ENCODE results near the gene ELFN1. TPM values are rescaled to one million over a fixed set of nuclear protein-coding genes. Genes with fewer than 3 reads are reported as not detected.

Gene ELFN1
- total and polyA plus RNA-seq, 8 donors, result 0.19 to 4.3 (median 0.53) TPM; not detected in 1

DNA sequence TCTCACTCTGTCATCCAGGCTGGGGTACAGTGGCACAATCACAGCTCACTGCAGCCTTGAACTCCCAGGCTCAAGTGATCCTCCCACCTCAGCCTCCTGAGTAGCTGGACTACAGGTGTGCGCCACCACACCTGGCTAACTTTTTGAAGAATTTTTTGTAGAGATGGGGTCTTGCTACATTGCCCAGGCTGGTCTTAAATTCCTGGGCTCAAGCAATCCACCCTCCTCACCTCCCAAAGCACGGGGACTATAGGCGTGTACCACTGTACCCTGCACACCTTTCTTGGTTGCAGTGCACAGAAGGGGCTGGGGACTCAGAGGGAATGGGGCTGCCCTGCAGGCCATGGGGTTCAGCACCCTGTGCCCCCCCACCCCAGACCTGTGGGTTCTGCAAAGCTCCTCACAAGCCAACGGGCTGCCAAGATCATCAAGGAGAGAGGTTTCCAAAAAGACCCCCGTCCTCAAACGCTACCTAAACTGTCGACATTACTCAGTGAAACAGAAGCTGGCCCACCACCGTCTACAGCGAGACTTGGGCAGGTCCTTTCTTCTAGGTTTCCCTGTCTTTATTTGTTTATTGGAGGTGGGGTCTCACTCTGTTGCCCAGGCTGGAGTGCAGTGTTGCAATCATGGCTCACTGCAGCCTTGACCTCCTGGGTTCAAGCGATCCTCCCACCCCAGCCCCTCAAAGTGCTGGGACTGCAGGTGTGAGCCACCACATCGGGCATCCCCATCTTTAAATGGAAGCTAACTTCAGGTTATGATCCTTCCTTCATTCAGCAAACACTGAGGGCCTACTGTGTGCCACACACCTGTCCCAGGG lies 26.6 kb upstream of the ELFN1 start:
- 82 to 86% (median 84%) methylated on average over 10 to 11 of the region's 11 CpGs for WGBS, 5 donors
- Histone ChIP-seq H3K4me3 (no peak overlapping the region), H3K27ac (no peak overlapping the region), H3K4me1 (peaks cover 0 to 11% (median 6%) of the 10 kb centered on the region in 4 donors), H3K9me3 (peaks cover 0 to under 1% (median under 1%) of the 10 kb centered on the region in 4 donors), H3K36me3 (no peaks in the 10 kb centered on the region), H3K27me3 (peaks cover 0 to 74% (median 55%) of the 10 kb centered on the region in 3 donors)
- TF ChIP-seq, protein P1, sequence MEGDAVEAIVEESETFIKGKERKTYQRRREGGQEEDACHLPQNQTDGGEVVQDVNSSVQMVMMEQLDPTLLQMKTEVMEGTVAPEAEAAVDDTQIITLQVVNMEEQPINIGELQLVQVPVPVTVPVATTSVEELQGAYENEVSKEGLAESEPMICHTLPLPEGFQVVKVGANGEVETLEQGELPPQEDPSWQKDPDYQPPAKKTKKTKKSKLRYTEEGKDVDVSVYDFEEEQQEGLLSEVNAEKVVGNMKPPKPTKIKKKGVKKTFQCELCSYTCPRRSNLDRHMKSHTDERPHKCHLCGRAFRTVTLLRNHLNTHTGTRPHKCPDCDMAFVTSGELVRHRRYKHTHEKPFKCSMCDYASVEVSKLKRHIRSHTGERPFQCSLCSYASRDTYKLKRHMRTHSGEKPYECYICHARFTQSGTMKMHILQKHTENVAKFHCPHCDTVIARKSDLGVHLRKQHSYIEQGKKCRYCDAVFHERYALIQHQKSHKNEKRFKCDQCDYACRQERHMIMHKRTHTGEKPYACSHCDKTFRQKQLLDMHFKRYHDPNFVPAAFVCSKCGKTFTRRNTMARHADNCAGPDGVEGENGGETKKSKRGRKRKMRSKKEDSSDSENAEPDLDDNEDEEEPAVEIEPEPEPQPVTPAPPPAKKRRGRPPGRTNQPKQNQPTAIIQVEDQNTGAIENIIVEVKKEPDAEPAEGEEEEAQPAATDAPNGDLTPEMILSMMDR (IDR thresholded peaks at IDR 0.05), result no peak
- no peak for TF ChIP-seq POLR2A (IDR thresholded peaks at IDR 0.05)
- no peak for TF ChIP-seq POLR2AphosphoS5 (IDR thresholded peaks at IDR 0.05)
- no peak for TF ChIP-seq EP300 (IDR thresholded peaks at IDR 0.05)
- intact Hi-C loops (cut with DNase I; ENCODE audit: low total_unique reads), result no loop called here
- DNase-seq, result no peak

GRCh38 chr7:1644341-1645070 lies 25.6 kb upstream of the ELFN1 start:
- TF ChIP-seq POLR2AphosphoS5 (IDR thresholded peaks at IDR 0.05) (no peak), EP300 (IDR thresholded peaks at IDR 0.05) (no peak), POLR2A (IDR thresholded peaks at IDR 0.05) (no peak)
- TF ChIP-seq, protein P1 (IDR thresholded peaks at IDR 0.05), result no peak
- peaks cover 0 to 14% (median 7%) of the 10 kb centered on the region in 4 donors for H3K4me1 ChIP-seq
- 70 to 90% (median 73%) methylated on average over 18 to 23 of the region's 23 CpGs for WGBS, 5 donors
- no peak for DNase-seq
- intact Hi-C loops (cut with DNase I; ENCODE audit: low total_unique reads), result no loop called here
- H3K4me3 ChIP-seq, result no peak overlapping the region
- H3K9me3 ChIP-seq, result no peaks in the 10 kb centered on the region
- H3K27ac ChIP-seq, result no peak overlapping the region
- H3K36me3 ChIP-seq, result no peaks in the 10 kb centered on the region
- H3K27me3 ChIP-seq, result peaks cover 0 to 82% (median 55%) of the 10 kb centered on the region in 3 donors

DNA sequence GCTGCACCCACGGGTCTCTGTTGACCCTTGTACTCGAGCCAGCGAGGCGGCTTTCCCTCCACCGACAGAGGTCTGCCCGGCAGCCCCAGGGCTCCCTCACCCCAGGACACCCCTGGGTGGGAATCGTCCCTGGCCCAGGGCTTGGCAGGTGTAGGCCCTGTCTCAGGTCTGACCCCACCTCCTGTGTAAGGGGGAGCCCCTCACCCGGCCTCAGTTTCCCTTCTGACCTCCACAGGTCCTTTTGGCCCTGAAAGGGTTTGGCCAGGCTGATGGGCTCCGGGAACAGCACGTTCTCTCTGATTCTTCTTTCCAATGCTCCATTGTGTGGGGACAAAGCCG lies 25.0 kb upstream of the ELFN1 start:
- DNase-seq, result no peak
- no peaks in the 10 kb centered on the region for H3K9me3 ChIP-seq
- no peak overlapping the region for H3K4me3 ChIP-seq
- intact Hi-C loops (cut with DNase I; ENCODE audit: low total_unique reads), result no loop called here
- peaks cover 0 to 87% (median 55%) of the 10 kb centered on the region in 3 donors for H3K27me3 ChIP-seq
- no peak overlapping the region for H3K27ac ChIP-seq
- WGBS, 5 donors, result 65 to 83% (median 76%) methylated on average over 5 to 11 of the region's 11 CpGs
- H3K4me1 ChIP-seq, result peaks cover 0 to 14% (median 7%) of the 10 kb centered on the region in 4 donors
- H3K36me3 ChIP-seq, result no peaks in the 10 kb centered on the region
- TF ChIP-seq, protein P1 (IDR thresholded peaks at IDR 0.05), result no peak
- no peak for TF ChIP-seq EP300 (IDR thresholded peaks at IDR 0.05)
- no peak for TF ChIP-seq POLR2AphosphoS5 (IDR thresholded peaks at IDR 0.05)
- no peak for TF ChIP-seq POLR2A (IDR thresholded peaks at IDR 0.05)

DNA sequence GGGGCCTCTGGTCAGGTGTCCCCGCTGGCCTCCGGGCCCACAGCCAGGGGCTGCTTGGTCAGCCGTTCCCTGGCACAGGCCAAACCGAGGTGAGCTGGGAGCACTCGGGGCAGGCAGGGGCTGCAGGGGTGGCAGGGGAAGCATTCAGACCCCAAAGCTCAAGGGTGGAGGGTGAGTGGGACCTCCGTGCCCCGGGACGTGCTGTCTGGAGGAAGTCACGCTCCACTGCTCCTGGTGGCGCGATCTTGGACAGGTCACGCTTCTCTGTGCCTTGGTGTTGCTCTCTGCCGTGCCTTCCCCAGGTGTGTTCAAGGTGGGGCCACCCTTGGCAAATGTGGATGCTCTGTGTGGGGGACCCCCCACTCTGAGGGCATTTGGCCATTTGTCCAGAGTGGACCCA lies 24.6 kb upstream of the ELFN1 start:
- Histone ChIP-seq H3K4me3 (no peak overlapping the region), H3K36me3 (no peaks in the 10 kb centered on the region), H3K27ac (no peak overlapping the region), H3K4me1 (peaks cover 0 to 14% (median 7%) of the 10 kb centered on the region in 4 donors), H3K27me3 (peaks cover 0 to 91% (median 55%) of the 10 kb centered on the region in 3 donors), H3K9me3 (no peaks in the 10 kb centered on the region)
- intact Hi-C loops (cut with DNase I; ENCODE audit: low total_unique reads), result no loop called here
- no peak for DNase-seq
- WGBS, 5 donors, result 80 to 88% (median 85%) methylated on average over 11 to 13 of the region's 13 CpGs; no CpG with 5 or more reads in 1 of the 5 donors
- TF ChIP-seq POLR2A (IDR thresholded peaks at IDR 0.05) (no peak), POLR2AphosphoS5 (IDR thresholded peaks at IDR 0.05) (no peak), EP300 (IDR thresholded peaks at IDR 0.05) (no peak)
- TF ChIP-seq, protein P1 (IDR thresholded peaks at IDR 0.05), result no peak
